WTC11 (cell line): Measurements from ENCODE around the gene IFNAR1. TPM values are rescaled to one million over a fixed set of nuclear protein-coding genes. Genes with fewer than 3 reads are reported as not detected.
"Not testable (repeated sequence)": the region's sequence is repeated elsewhere in the genome, so short reads cannot be mapped to it uniquely, and the experiment has no call there.

Experiments
- ATAC-seq: fragments of 200-7000 bp; cut with Tn5 transposase; 2 replicates; pipeline ENCODE4 v1.10.0; 2021; ENCODE audit warnings: mild to moderate bottlenecking, moderate library complexity
- CTCF ChIA-PET: fragments of 300-600 bp; sonication (Branson Sonifier 250); formaldehyde crosslinking; loops from one replicate; lab custom pipeline; 2021; ENCODE audit warnings: antibody characterized with exemption; lab: Charles Lee
- POLR2A ChIA-PET: fragments of 350-600 bp; sonication (Branson Sonifier 250); formaldehyde crosslinking; loops from one replicate; lab custom pipeline; 2021; ENCODE audit warnings: antibody characterized with exemption; lab: Charles Lee
- DNase-seq: peaks from one replicate; pipeline ENCODE4 v3.0.0; 2021; ENCODE audit warnings: low spot score
- H3K27ac Mint-ChIP-seq: 2 replicates; pipeline ENCODE4 v1.8.0; 2021; ENCODE audit warnings: mixed read lengths
- H3K27me3 Mint-ChIP-seq: 2 replicates; pipeline ENCODE4 v1.8.0; 2021; ENCODE audit warnings: low read depth, mild to moderate bottlenecking, moderate library complexity, mixed read lengths
- H3K36me3 Mint-ChIP-seq: 2 replicates; pipeline ENCODE4 v1.8.0; 2021; ENCODE audit warnings: mixed read lengths
- H3K4me1 Mint-ChIP-seq: 2 replicates; pipeline ENCODE4 v1.8.0; 2022; ENCODE audit warnings: mixed read lengths
- H3K4me3 Mint-ChIP-seq: 2 replicates; pipeline ENCODE4 v1.8.0; 2021; ENCODE audit warnings: mild to moderate bottlenecking, moderate library complexity, mixed read lengths
- H3K9me3 Mint-ChIP-seq: 2 replicates; pipeline ENCODE4 v1.8.0; 2021; ENCODE audit warnings: mixed read lengths
- CDX4 ChIP-seq: fragments of 250-450 bp; sonication (Bioruptor Pico); IDR thresholded peaks from 2 replicates; pipeline ENCODE4 v1.9.0; 2021; ENCODE audit warnings: moderate library complexity, mild to moderate bottlenecking, inconsistent platforms, borderline replicate concordance
- CTCF ChIP-seq: fragments of 200-600 bp; IDR thresholded peaks from 2 replicates; pipeline ENCODE4 v1.8.0; 2022; ENCODE audit warnings: antibody characterized with exemption
- ELF4 ChIP-seq: sonication (generic); formaldehyde crosslinking; IDR thresholded peaks from 2 replicates; pipeline ENCODE4 v1.8.1; 2022; ENCODE audit warnings: low read depth, mild to moderate bottlenecking, moderate library complexity, missing genetic modification reagents
- ETV6 ChIP-seq: sonication (generic); formaldehyde crosslinking; IDR thresholded peaks from 2 replicates; pipeline ENCODE4 v1.8.1; 2022; ENCODE audit warnings: mild to moderate bottlenecking, missing genetic modification reagents
- NFE2L1 ChIP-seq: sonication (generic); formaldehyde crosslinking; IDR thresholded peaks from 2 replicates; pipeline ENCODE4 v1.8.1; 2023; ENCODE audit warnings: missing genetic modification reagents
- NFYB ChIP-seq: sonication (generic); formaldehyde crosslinking; conservative IDR thresholded peaks from 2 replicates; pipeline ENCODE4 v1.8.0; 2022; ENCODE audit warnings: low read depth, missing genetic modification reagents
- PRDM15 ChIP-seq: sonication (generic); formaldehyde crosslinking; IDR thresholded peaks from 2 replicates; pipeline ENCODE4 v1.8.0; 2022; ENCODE audit warnings: missing genetic modification reagents
- PRRX2 ChIP-seq: fragments of 250-450 bp; sonication (Bioruptor Pico); IDR thresholded peaks from 2 replicates; pipeline ENCODE4 v1.8.0; 2021; ENCODE audit warnings: mild to moderate bottlenecking
- RELA ChIP-seq: sonication (generic); formaldehyde crosslinking; IDR thresholded peaks from 2 replicates; pipeline ENCODE4 v1.8.1; 2022; ENCODE audit warnings: missing genetic modification reagents, mild to moderate bottlenecking, borderline replicate concordance
- SP1 ChIP-seq: sonication (generic); formaldehyde crosslinking; conservative IDR thresholded peaks from 2 replicates; pipeline ENCODE4 v1.8.1; 2022; ENCODE audit warnings: missing genetic modification reagents
- USF1 ChIP-seq: sonication (generic); formaldehyde crosslinking; IDR thresholded peaks from 2 replicates; pipeline ENCODE4 v1.8.0; 2022; ENCODE audit warnings: mild to moderate bottlenecking, missing genetic modification reagents
- USF2 ChIP-seq: sonication (generic); formaldehyde crosslinking; IDR thresholded peaks from 2 replicates; pipeline ENCODE4 v1.8.1; 2023; ENCODE audit warnings: mild to moderate bottlenecking, missing genetic modification reagents, moderate library complexity
- ZNF425 ChIP-seq: fragments of 250-450 bp; sonication (Bioruptor Pico); conservative IDR thresholded peaks from 2 replicates; pipeline ENCODE4 v1.9.0; 2021; ENCODE audit warnings: mild to moderate bottlenecking
- total RNA-seq: library from RNA; stranded (reverse); gene quantifications from 3 replicates; pipeline ENCODE4 v1.2.3, GENCODE V29; 2021

The IFNAR1 gene
- total RNA-seq, 1 experiment from 2014 or later = 12.2 TPM

GRCh38 chr21:33360881-33361602 is 36.3 kb downstream of the IFNAR1 start:
- DNase-seq (peak; percentile 94), ATAC-seq (peak; percentile 85)
- no peaks in the 10 kb centered on the region for H3K27me3 Mint-ChIP-seq
- H3K4me3 Mint-ChIP-seq = peak overlapping the region; percentile 37
- peak overlapping the region; percentile 85; the same call in 1 of the 2 replicates for H3K27ac Mint-ChIP-seq
- peak; percentile 83 for TF ChIP-seq CTCF
- TF ChIP-seq PRRX2 (CRISPR knock-in tag) = 0 out of 2 replicates have a peak, but pooled peaks have one; percentile 31
- TF ChIP-seq CDX4 (CRISPR knock-in tag) = no peak
- TF ChIP-seq ELF4 (CRISPR knock-in tag) = no peak
- no peak for TF ChIP-seq ZNF425
- no peak for TF ChIP-seq RELA (CRISPR knock-in tag)
- ChIA-PET CTCF (interaction anchor here (0.5 to 3.6 kb wide), 63 partner anchors 10 to 760 kb away, joined by 3 to 33 read pairs (median 5); partner anchors contain the start of genes DNAJC28, IFNAR1, IFNAR2 and IFNGR2), POLR2A (interaction anchor here (0.6 to 2.2 kb wide), 5 partner anchors 36 to 119 kb away, joined by 3 to 17 read pairs (median 6); partner anchors contain the start of genes IFNAR1, IL10RB and TMEM50B)
- peaks cover 6% of the 10 kb centered on the region for H3K9me3 Mint-ChIP-seq
- peaks cover 13% of the 10 kb centered on the region for H3K36me3 Mint-ChIP-seq
- H3K4me1 Mint-ChIP-seq = peaks cover 18% of the 10 kb centered on the region

GRCh38 chr21:33362044-33362555 is 37.3 kb downstream of the IFNAR1 start:
- 0 out of 2 replicates have a peak, but pooled peaks have one; percentile 9 for TF ChIP-seq NFYB
- TF ChIP-seq PRDM15 (CRISPR knock-in tag) = peak; percentile 64
- TF ChIP-seq ETV6 (CRISPR knock-in tag) = peak; percentile 55; the same call in 1 of the 2 replicates
- TF ChIP-seq CDX4 (CRISPR knock-in tag) = no peak
- no peak for TF ChIP-seq NFE2L1 (CRISPR knock-in tag)
- TF ChIP-seq USF1 = peak; percentile 48; the same call in 1 of the 2 replicates
- peak; percentile 44; the same call in 1 of the 2 replicates for TF ChIP-seq USF2 (CRISPR knock-in tag)
- TF ChIP-seq SP1 (CRISPR knock-in tag) = 0 out of 2 replicates have a peak, but pooled peaks have one; percentile 26
- Mint-ChIP-seq H3K4me3 (peak overlapping the region; percentile 52), H3K9me3 (peaks cover 17% of the 10 kb centered on the region), H3K36me3 (peaks cover 16% of the 10 kb centered on the region), H3K4me1 (peaks cover 18% of the 10 kb centered on the region), H3K27ac (peak overlapping the region; percentile 95), H3K27me3 (peaks cover 4% of the 10 kb centered on the region; the same call in 1 of the 2 replicates)
- CTCF ChIA-PET = interaction anchor here (0.7 to 3.6 kb wide), 39 partner anchors 9 to 761 kb away, joined by 3 to 33 read pairs (median 6); partner anchors contain the start of genes IFNAR1, IFNAR2, IL10RB and SYNJ1
- DNase-seq (peak; percentile 51), ATAC-seq (peak; percentile 93)
- POLR2A ChIA-PET = interaction anchor here (1.5 to 2.2 kb wide), 2 partner anchors 37 to 40 kb away, joined by 6 to 17 read pairs; partner anchors contain the start of gene IFNAR1

- POLR2A ChIA-PET = interaction anchor here (0.7 kb wide), 1 partner anchor 35 kb away, joined by 3 read pairs; no protein-coding TSS in a partner anchor
- peaks cover 33% of the 10 kb centered on the region for H3K9me3 Mint-ChIP-seq
- CTCF ChIA-PET, DNase-seq, ATAC-seq, H3K27ac Mint-ChIP-seq, H3K4me3 Mint-ChIP-seq, H3K27me3 Mint-ChIP-seq: not testable (repeated sequence)
- peaks cover 23% of the 10 kb centered on the region for H3K4me1 Mint-ChIP-seq
- H3K36me3 Mint-ChIP-seq = peaks cover 33% of the 10 kb centered on the region
Observed at GRCh38 chr21:33363911-33364609, 39.3 kb downstream of the IFNAR1 start.
